Measurements from ENCODE around the gene TCF12. TPM values are rescaled to one million over a fixed set of nuclear protein-coding genes. Genes with fewer than 3 reads are reported as not detected.

TCF12 gene
- polyA plus RNA-seq, 1 donor (not counting 4 experiments of a cell fraction or from before 2014, with no cell fraction given) = 48.3 TPM

DNA sequence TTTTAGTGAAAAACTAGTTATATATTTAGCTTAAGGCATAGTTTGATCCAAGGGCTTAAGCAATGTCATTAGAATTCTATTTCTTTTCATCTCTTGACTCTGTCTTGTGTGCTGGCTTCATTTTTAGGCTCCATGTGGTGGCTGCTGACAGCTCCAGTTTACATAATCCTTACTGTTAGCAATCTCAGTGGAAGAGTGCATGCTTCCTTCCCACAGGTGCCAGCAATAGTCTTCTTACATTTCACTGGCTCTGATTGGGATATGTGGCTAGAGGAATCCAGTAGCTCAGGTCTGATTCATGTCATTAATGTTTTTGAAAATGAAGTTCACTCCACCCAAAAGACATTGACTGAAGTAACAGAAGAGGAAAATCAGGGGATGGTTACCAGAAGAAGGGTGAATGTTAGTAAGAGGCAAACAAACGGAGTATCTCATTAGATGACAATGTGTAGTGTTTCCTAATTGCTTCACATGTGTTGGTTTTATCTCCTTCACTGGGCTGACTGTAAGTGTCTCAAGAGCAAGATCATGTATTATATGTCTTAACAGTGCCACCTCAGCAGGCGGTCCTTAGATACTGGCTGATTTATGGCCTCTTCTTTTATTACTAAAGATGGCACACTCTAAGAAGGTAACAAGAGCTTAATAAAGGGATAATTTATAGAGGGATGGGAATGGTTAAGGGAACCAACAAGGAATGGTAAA lies 25.6 kb upstream of the TCF12 start:
- H3K9me3 ChIP-seq (ENCODE audit: control insufficient read depth, low read depth, low read length) = no peaks in the 10 kb centered on the region
- H3K36me3 ChIP-seq (ENCODE audit: control insufficient read depth in 2 of 2, extremely low read depth in 1 of 2, insufficient read depth in 2 of 2, low read length in 2 of 2) = no peaks in the 10 kb centered on the region
- H3K9ac ChIP-seq (ENCODE audit: control insufficient read depth, extremely low read depth, insufficient read depth, low read length) = no peak overlapping the region
- H3K27me3 ChIP-seq (ENCODE audit: control insufficient read depth, extremely low read depth, insufficient read depth, low read length) = no peaks in the 10 kb centered on the region
- H3K4me1 ChIP-seq (ENCODE audit: control insufficient read depth, extremely low read depth, insufficient read depth, low read length) = peaks cover 6% of the 10 kb centered on the region
- DNase-seq (ENCODE audit: low read depth, low spot score) = no peak
- no peak overlapping the region for H3K27ac ChIP-seq (ENCODE audit: control insufficient read depth, insufficient read depth, low read length)
- H4K20me1 ChIP-seq (ENCODE audit: control insufficient read depth, extremely low read depth, insufficient read depth, low read length) = no peaks in the 10 kb centered on the region
- H3K9me1 ChIP-seq (ENCODE audit: control insufficient read depth, extremely low read depth, insufficient read depth, low read length) = no peaks in the 10 kb centered on the region
- no peaks in the 10 kb centered on the region for H3K79me2 ChIP-seq (ENCODE audit: control insufficient read depth, insufficient read depth, low read length)
- no peak for FAIRE-seq
- dilution Hi-C loops (cut with MboI; ENCODE audit: extremely low pct_ligation_motif_present, low sequenced_read_pairs) = no loop called here
- TF ChIP-seq, protein P1, sequence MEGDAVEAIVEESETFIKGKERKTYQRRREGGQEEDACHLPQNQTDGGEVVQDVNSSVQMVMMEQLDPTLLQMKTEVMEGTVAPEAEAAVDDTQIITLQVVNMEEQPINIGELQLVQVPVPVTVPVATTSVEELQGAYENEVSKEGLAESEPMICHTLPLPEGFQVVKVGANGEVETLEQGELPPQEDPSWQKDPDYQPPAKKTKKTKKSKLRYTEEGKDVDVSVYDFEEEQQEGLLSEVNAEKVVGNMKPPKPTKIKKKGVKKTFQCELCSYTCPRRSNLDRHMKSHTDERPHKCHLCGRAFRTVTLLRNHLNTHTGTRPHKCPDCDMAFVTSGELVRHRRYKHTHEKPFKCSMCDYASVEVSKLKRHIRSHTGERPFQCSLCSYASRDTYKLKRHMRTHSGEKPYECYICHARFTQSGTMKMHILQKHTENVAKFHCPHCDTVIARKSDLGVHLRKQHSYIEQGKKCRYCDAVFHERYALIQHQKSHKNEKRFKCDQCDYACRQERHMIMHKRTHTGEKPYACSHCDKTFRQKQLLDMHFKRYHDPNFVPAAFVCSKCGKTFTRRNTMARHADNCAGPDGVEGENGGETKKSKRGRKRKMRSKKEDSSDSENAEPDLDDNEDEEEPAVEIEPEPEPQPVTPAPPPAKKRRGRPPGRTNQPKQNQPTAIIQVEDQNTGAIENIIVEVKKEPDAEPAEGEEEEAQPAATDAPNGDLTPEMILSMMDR (optimal IDR thresholded peaks at IDR 0.05 in 1 of 3, IDR thresholded peaks at IDR 0.05 in 1 of 3, conservative IDR thresholded peaks at IDR 0.05 in 1 of 3; ENCODE audit: extremely low read depth in 1 of 3, insufficient read depth in 2 of 3, low read length in 3 of 3) = no peak
- TF ChIP-seq EZH2 (IDR thresholded peaks at IDR 0.05; ENCODE audit: low read length) = no peak
- no peak overlapping the region for H3K4me2 ChIP-seq (ENCODE audit: control insufficient read depth, extremely low read depth, insufficient read depth, low read depth, low read length)
- H2AFZ ChIP-seq (ENCODE audit: control insufficient read depth, low read length) = no peak overlapping the region
- no peak overlapping the region for H3K4me3 ChIP-seq (ENCODE audit: control insufficient read depth in 2 of 3, extremely low read depth in 1 of 3, insufficient read depth in 2 of 3, low read depth in 1 of 3, low read length in 3 of 3)

DNA sequence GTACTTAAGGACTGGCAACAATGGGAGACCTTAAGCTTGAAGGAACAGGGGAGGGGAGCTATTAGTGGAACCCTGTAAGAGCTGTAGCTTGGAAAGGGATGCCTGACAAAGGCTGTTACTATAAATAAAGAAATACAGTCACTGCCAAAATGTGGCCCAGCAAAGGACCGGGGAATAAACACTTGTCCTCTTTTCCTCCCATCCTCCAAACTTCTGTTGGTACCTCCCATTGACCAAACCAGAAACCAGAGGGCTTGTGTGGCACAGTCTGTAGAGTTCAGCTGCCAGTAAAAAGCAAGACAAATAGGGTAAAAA lies 25.1 kb upstream of the TCF12 start:
- no peaks in the 10 kb centered on the region for H3K36me3 ChIP-seq (ENCODE audit: control insufficient read depth in 2 of 2, extremely low read depth in 1 of 2, insufficient read depth in 2 of 2, low read length in 2 of 2)
- no peaks in the 10 kb centered on the region for H3K9me1 ChIP-seq (ENCODE audit: control insufficient read depth, extremely low read depth, insufficient read depth, low read length)
- H3K9ac ChIP-seq (ENCODE audit: control insufficient read depth, extremely low read depth, insufficient read depth, low read length) = no peak overlapping the region
- H3K27me3 ChIP-seq (ENCODE audit: control insufficient read depth, extremely low read depth, insufficient read depth, low read length) = no peaks in the 10 kb centered on the region
- peaks cover 2% of the 10 kb centered on the region for H3K4me1 ChIP-seq (ENCODE audit: control insufficient read depth, extremely low read depth, insufficient read depth, low read length)
- H3K79me2 ChIP-seq (ENCODE audit: control insufficient read depth, insufficient read depth, low read length) = no peaks in the 10 kb centered on the region
- dilution Hi-C loops (cut with MboI; ENCODE audit: extremely low pct_ligation_motif_present, low sequenced_read_pairs) = no loop called here
- no peak overlapping the region for H3K4me3 ChIP-seq (ENCODE audit: control insufficient read depth in 2 of 3, extremely low read depth in 1 of 3, insufficient read depth in 2 of 3, low read depth in 1 of 3, low read length in 3 of 3)
- TF ChIP-seq EZH2 (IDR thresholded peaks at IDR 0.05; ENCODE audit: low read length) = no peak
- TF ChIP-seq, protein P1 (optimal IDR thresholded peaks at IDR 0.05 in 1 of 3, IDR thresholded peaks at IDR 0.05 in 1 of 3, conservative IDR thresholded peaks at IDR 0.05 in 1 of 3; ENCODE audit: extremely low read depth in 1 of 3, insufficient read depth in 2 of 3, low read length in 3 of 3) = no peak
- no peaks in the 10 kb centered on the region for H4K20me1 ChIP-seq (ENCODE audit: control insufficient read depth, extremely low read depth, insufficient read depth, low read length)
- no peak for DNase-seq (ENCODE audit: low read depth, low spot score)
- H2AFZ ChIP-seq (ENCODE audit: control insufficient read depth, low read length) = no peak overlapping the region
- no peak for FAIRE-seq
- no peak overlapping the region for H3K27ac ChIP-seq (ENCODE audit: control insufficient read depth, insufficient read depth, low read length)
- H3K9me3 ChIP-seq (ENCODE audit: control insufficient read depth, low read depth, low read length) = no peaks in the 10 kb centered on the region
- H3K4me2 ChIP-seq (ENCODE audit: control insufficient read depth, extremely low read depth, insufficient read depth, low read depth, low read length) = no peak overlapping the region

Measured in keratinocyte (primary cell).